Effector CD4-positive, alpha-beta T cell (primary cell): ENCODE data around the gene BPGM.
A peak's percentile ranks its signal among the peaks of the same experiment; 100 is the strongest.
"Not testable (repeated sequence)": the region's sequence is repeated elsewhere in the genome, so short reads cannot be mapped to it uniquely, and the experiment has no call there.

Experiments used
- DNase-seq: peaks from one replicate; pipeline ENCODE4 v3.0.0-alpha.2; 2020

The BPGM gene

DNA sequence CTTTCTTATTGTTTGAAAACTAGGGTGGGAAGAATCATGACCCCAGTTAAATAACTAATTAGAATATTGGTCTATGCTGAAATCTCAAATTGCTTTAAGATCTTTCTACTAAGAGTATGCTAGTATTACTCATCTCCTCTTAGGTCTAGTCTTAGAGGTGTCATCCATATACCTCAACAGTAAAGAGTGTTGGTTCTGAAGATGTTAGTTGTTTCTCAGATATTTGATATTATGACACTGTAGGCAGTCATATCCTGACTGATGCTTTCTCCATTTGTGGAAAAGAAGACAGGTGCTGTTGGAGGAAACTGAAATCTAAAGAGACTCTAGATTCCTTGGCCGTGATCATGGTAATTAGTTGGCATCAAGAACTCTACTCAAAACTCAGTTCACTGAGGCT lies 21.2 kb downstream of the BPGM start:
- DNase-seq: no peak

DNA sequence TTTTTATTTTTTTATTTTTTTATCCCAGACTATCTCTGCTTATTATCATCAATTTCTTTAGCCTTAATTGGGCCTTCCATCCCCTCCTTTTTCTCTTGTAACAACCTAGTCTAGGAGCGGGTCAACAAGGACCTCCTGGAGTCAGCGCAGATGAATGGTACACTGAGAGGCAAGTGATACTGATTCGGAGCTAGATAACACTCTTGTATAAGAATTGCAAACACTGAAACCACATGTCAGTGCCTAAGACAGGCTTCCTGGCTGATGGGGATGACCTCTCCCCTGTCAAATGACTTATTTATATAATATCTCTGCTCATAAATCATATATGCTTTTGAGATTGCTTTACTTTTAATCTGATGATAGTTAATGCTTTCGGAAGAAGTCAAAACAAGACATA lies 22.7 kb downstream of the BPGM start:
- peak; percentile 17 for DNase-seq

DNA sequence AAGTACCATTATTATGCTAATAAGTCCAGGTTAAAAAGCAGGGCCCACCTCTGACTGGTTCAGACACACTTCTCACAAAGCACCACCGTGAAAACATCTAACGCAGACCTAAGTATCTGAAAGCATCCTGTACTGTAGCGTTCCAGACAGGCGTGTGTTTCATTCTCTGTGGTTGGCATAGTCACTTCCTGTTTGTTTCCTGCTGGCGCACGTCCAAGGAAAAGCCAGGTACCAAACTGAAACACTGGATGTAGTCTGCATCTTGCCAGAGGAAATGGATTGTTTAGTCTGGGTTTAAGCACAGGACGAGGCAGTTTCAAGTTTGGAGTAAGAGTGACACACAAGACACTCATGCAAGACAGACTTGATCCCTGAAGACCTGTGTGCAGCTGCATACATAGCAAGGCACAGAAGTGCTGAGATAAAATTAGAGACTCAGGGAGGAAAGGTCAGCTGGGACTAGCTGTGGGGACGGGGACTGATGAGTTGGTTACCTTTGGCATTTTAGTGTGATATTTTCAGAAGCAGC lies 23.3 kb downstream of the BPGM start:
- DNase-seq: peak; percentile 81

DNA sequence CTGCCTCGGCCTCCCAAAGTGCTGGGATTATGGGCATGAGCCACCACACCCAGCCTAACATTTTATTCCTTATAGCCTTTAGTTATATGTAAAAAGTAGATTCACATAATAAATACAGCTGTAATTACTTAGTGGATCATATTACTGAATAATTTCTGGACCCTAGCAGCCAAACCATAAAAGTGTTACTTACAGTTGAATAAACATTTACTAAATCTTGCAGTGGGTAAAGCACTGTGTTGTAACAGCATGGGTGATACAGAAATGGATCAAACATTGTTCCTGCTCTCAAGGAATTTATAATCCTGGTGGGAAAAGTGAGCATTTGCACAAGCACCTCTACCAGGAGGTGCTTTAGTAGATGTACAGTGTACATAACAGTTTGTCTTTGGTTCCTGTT lies 25.0 kb downstream of the BPGM start:
- no peak for DNase-seq

DNA sequence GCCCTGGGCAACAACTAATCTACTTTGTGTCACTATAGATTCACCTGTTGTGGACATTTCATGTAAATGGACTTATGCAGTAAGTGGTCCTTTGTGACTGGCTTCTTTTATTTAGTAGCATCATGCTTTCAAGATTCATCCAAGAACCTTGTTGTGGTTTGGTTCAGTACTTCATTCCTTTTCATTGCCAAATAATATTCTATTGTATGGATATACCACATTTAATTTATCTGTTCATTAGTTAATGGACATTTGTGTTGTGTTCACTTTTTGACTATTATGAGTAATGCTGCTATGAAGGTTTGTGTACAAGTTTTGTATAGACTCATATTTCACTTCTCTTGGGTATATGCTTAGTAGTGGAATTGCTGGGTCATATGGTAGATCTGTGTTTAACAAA lies 27.8 kb downstream of the BPGM start:
- no peak for DNase-seq

DNA sequence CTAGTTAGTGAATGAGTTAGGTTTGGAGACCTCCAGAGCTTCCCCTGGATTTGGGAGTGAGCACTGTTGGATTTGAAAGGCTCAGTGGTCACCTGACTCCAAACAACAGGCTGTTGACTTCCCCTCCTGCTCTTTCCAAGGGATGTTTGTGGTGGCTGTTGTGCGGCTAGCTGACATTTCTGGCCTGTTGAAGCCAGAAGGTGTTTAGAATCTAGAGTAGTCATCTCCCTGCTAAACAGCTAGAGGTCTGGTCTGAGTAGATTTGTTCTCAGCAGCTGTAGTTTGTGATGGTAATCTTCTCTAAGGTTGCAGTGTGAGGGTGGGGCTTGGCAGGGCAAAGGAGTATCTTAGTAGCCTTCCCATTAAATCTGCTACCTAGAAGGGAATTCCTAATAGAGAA lies 30.1 kb downstream of the BPGM start:
- no peak for DNase-seq

DNA sequence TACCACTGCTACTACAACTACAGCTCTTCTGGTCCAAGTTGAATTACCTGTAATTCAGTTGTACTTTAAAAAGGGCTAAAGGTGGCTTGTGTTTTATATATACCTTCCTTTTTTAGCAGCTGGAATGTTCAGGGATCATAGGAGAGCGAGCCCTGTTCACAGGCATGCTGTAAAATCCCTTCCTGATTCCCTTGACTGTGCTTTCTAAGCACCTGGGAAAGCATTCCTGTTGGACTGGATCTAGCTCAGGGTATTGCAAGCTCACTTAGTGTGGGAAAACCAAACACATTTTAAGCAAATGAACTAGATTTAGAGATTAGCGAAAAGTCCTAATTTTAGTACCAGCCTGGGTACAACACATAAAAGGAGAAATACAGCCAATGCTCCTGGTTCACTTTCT lies 31.5 kb downstream of the BPGM start:
- no peak for DNase-seq

DNA sequence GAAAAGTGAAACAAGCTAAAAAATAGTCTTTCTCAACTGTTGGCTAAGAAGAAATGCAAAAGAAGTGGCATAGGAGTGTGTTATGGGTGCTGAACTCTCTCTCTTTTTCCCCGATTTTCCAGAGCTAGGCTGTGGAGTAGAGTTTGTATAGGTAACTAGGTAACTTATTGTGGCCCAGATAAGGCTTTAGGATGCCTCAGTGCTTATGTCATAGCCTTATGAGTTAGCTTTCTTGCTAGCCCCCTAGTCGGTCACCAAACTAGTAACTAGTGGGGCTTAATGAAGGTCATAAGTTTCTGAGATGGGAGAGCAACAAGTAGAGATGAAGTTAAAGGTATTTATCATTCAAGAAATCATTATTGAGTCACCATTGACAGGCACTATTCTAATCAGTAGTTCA lies 32.4 kb downstream of the BPGM start:
- no peak for DNase-seq

DNA sequence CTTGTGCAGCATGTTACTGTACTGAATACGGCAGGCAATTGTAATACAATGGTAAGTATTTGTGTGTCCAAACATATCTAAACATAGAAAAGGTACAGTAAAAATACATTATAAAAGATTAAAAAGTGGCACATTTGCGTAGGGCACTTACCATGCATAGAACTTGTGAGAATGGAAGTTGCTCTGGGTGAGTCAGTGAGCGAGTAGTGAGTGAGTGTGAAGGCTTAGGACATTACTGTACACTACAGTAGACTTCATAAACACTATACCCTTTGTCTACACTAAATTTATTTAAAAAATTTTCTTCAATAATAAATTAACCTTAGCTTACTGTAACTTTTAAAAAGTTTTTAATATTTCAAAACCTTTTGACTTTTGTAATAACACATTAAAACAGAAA lies 37.5 kb downstream of the BPGM start:
- DNase-seq: no peak

DNA sequence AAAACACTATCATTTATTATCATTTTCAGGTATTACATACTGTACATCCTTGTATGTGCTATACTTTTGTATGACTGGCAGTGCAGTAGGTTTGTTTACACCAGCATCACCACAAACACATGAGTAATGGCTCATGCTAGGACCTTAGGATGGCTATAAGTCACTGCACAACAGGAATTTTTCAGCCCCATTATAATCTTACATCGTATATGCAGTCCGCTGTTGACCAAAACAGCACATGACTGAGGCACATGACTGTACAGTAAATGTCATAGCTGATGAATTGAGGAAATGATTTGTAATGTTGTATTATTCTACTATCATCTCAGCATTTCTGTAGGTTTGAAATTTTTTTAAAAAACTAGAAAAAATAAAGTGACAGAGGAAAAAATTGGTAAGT lies 38.6 kb downstream of the BPGM start:
- no peak for DNase-seq

DNA sequence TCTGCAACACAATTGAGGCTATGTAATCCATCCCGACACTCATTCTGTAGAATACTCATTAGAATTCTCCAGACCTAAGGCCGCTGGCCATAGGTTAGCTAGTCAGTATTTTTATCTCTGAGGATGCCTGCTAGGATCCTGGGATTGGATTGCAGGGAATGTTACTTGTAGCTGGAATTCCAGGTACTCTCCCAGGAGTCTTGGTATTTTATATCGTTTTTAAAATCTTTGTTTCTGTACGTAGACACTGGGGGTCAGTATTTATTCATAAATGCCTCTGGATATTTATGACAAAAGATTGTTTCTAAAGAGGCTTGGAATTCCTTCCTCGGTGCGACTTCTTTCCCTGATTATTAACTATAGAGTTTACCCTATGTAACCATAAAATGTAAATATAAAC lies 40.1 kb downstream of the BPGM start:
- DNase-seq: no peak

DNA sequence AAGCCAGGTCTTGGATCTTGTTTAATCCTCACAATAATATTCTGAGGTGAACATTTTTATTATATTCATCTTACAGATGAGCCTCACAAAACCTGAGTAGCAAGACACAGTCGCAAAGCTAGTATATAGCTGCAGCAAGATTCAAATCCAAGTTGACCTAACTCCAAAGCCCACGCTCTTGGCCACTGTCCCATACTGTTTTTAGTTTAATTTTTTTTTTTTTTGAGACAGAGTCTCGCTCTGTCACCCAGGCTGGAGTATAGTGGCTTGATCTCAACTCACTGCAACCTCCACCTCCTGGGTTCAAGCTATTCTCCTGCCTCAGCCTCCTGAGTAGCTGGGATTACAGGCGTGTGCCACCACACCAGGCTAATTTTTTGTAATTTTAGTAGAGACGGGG lies 42.9 kb downstream of the BPGM start:
- DNase-seq: not testable (repeated sequence)

DNA sequence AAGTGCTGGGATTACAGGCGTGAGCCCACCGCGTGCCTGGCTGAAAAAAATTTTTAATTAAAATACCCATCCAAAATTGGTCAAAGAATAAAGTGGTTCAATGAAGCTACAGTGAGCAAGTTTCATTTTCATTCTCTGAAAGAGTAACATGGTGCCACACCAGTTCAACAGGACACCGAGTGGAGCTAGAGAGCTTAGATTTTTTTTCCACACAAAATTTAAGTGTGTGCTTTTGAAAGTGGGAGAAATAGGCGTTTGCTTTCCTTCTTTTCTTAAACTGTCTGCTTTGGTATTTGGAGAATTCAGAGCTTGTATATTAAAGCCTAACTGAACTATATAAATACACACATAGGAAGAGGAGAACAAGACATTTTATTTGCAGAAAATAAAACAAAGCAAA lies 43.4 kb downstream of the BPGM start:
- no peak for DNase-seq

DNA sequence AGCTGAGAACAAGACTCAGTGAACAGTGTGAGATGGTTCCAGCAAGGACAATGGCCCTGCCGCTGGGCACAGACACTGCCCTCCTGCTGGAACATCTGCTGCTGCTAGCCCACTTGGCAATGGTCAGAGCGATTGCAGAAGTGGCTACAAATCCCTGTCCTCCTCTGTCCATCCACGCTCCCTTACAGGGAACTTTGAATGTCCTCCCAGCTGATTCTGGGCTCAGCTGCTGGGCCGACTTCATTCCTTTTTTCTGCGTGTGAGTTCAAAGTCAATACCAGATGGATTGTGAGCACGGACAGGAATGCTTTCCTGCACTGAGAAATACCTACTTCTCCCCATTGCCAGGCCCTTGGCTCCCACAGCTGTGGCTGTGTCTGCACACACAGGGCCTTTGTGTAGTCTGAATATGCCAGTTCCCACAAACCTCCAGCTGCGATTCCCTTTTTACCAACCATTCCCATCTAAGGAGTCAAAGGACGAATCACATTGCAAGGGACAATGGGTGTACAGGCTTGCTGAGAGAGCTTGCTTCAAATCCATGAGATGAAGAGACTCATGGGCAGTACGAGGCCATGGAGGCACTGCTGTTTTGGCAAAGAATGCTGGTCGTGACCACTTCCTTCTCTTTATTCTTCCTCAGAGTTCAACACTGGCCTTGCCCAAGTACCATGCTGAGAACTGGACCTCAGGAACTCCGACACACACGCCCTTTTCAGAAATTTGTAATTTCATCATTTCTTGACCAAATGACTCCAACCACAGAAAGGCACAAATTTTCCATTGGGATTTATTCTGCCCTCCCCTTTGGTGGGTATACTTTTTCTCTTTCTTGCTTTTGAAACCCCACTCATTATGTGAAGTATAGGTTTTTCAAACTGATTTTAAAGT lies 44.2 kb downstream of the BPGM start:
- DNase-seq: no peak

DNA sequence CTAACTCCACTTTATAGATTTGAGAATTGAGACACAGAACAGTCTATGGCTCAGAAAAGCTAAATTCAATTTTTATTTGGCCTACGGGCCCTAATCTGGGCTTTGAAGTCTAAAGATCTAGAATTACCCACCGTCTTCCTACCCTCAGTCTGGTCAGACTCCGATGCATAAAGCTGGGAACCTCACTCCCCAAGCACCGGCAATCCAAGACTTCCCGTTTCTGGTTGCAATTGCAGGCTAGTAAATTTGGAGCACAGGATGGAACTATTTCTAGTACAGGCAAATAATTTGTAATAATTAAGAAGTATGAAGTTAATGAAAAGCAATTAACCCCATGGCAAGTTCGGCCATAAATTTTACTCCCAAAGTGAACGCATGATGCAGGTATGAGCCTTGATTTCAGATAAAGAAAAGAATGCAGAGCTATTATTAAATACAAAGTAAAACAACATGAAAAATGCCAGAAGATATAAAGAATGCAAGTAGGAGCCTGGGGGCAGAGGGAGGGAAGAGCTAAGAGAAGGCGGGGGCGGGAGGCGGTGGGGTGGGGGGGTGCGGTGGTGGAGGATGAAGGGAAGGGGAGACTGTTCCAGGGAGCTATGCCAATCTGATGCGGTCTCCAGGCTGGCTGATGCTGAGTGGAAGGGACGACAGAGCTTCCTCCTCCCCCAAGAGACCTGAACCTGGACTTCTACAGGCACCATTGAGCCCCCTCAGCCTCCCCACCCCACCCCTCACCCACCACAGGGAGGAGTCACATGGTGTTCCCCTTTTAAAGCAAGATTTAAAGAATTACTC lies 45.1 kb downstream of the BPGM start:
- DNase-seq: no peak

DNA sequence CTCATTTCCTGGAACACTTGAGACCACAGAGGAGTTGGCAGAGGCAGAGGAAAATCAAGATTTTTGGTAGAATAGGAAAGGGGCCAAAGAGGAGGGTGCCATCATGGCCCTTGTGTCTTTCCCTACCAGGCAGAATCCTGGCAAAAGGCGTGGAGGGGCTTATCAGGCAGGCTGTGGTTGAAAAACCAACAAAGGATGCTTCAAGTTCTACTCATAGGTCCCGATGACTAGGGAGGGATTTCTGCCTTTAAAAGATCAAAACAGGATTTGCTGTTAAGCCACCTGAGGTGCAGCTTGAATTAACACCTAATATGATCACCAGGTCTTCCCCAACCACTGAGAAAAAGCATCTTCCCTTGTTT lies 45.7 kb downstream of the BPGM start:
- DNase-seq: no peak

DNA sequence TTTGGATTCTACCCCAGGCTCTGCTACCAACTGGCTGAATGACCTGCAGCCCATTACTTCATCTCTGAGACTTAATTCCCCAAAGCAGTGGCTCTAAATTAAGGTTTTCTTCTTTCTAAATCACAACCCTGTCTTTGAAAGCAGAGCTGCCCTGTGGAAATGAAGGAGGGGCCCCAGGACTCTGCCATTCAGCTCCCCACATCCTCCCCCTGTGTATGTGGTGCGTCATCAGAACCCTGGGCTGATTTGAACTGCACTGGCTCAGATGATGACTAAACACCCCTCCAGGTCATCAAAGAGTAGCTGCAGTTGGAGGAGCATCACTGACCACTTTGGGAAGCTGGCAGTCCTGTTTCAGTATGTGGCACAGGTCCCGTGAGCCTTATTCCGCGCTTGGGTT lies 46.6 kb downstream of the BPGM start:
- DNase-seq: no peak

DNA sequence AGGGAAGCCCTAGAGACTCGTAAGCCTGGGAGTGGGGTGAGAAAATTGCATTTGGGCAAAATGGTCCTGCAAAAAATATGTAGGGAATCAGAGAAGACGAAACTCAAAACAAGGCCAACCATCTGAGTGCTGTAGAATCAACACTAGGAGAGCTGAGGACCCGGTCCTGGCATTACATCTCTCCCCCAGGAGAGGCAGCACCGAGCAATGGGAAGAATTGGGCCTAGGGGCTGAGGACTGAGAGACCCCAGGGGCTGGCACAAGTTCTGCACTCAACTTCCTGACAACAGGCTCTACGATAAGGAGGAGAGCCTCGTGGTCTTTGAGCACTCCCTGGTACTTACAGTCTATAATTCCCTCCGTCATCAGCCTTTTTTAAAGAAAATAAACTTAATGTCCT lies 47.6 kb downstream of the BPGM start:
- no peak for DNase-seq

DNA sequence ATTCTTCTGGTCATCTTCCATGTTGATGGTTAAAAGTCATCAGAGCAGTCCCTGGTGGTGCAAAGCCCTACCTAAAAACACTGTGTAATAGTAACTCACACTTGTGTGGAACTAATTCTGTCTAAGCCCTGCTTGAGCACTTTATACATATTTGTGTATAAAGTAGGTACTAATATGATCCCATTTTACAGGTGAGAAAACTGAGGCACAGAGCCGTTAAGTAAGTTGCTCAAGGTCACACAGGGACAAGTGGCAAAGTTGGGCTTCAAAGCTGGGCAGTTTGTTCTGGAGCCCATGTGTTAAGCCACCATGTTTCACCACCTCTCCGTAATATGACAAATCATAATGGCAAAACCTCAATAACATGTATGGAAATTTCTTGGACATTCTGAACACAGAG lies 48.1 kb downstream of the BPGM start:
- no peak for DNase-seq

DNA sequence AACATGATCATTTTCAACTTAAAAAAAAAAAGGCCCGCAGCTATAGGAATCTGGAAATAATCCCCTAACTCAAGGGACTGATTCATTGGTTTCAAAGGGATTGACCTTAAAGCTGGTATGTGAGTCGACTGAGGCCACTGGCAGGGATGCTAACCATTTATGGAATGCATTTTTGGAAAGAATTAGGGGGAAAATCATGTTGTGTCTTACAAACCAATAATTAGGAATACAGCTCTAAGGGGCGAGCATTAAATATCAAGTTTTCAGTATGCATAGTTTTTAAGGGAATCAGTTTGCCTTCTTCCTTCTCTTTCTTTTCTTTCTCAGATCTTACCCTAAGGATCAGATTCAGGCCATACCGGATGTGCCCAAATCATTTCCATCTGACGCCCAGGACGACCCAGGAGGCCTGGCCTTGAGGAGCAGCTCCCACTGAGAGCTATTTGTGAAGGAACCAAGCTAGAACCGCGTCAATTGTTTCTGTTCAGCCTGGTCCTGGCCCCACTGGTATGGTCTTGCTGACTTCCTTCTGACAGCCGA lies 48.7 kb downstream of the BPGM start:
- no peak for DNase-seq

DNA sequence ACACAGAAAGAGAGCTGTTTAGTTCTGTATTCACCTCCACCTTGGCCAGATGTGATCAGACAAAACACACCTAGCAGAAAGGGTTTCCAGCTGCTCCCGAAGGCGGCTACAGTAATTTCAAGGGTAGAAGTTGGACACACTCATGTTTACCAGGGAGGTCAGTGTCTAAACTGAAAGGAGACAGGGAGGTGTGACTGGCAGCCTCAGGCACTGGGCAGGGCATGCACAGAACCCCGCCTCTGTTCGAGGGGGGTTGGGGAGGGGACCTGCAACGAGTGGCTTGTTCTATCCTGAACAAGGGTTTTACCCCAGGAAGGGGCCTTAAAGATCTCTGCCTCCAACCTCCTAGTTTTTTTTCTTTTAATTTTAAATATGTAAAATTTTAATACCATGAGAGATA lies 49.6 kb downstream of the BPGM start:
- DNase-seq: no peak

DNA sequence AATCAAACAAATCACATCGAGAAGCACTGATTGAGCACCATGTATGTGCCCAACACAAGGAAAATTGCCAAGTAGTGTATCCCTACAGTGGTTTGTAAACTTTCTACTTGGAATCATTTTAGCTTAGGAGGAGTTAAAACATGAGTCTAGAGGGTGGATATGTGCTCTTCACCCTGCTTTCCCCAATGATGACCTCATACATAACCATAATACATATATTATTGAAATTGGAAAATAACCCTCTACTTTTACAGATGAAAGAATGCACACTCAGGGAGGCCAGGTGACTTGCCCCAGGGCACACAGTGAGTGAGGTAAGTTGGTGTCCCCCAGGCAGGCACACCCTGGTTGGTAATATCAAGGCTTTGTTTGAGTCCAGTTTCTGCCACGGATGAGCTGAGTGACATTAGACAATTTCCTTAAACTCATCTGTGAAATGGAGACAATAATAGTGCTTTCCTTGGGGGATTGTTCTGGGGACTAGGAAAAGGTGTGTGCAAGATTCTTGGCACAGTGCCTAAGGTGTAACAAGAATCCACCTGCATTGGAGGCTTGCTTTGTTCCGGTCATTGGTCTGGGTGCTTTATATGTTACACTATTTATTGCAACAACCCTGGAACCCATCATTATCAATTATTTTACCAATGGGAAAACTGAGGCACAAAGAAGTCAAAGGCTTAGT lies 50.7 kb downstream of the BPGM start:
- DNase-seq: no peak

DNA sequence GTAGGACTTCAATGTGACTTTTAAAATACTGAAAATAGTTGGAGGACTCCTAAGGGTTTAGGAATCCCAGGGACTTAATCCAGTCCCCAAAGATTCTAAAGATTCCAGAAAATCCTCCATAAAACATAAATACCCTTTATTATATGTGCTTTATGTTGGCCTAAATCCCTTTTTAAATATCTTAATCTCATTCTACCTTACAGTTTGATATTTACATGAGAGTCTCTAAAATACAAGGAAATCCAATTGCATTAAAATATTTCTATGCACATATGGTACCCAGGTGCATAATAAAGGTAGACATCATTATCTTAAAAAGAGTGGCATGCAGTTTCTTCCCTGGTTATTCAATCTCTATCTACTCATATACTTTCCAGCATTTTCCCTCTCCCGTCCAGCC lies 51.8 kb downstream of the BPGM start:
- DNase-seq: no peak
